Esophagus squamous epithelium (tissue), 4 donors: Measurements from ENCODE around the gene ADIPOR2.

Experiments
- POLR2A ChIP-seq, 4 donors: fragments of 450-650 bp; IDR thresholded peaks; one replicate each; pipeline ENCODE4 v1.6.1; 2017; ENCODE audit warnings: antibody characterized with exemption in 4 of 4, mild to moderate bottlenecking in 4 of 4, moderate library complexity in 3 of 4
- TF ChIP-seq, protein P1 (sequence below), 6 experiments: fragments of 450-650 bp in 4 of 6; fragments of 200-600 bp in 2 of 6; sonication (generic) in 2 of 6; IDR thresholded peaks; one replicate each; pipeline ENCODE4 v1.5.1; 2016 to 2019; ENCODE audit warnings: antibody characterized with exemption in 6 of 6, mild to moderate bottlenecking in 4 of 6, moderate library complexity in 4 of 6

DNA sequence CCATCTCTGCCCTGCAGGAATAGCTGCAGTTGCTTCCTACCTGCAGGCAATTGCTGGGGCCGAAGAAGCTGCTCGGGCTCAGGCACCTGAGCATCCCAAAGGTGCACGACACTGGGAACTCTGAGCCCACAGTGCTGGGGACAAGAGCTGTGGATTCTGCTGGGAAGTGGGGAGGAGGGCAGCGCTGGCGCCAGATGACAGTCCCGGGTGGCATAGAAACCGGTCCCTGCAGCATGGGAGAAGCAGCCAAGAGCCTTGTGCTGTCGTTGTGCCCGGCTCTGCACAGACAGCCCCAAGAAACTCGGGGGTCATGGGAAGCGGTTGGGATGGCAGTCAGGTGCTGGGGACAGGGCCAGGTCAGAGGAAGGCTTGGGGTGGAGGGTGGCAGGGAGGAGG lies 130.0 kb downstream of the ADIPOR2 start:
- TF ChIP-seq, protein P1, sequence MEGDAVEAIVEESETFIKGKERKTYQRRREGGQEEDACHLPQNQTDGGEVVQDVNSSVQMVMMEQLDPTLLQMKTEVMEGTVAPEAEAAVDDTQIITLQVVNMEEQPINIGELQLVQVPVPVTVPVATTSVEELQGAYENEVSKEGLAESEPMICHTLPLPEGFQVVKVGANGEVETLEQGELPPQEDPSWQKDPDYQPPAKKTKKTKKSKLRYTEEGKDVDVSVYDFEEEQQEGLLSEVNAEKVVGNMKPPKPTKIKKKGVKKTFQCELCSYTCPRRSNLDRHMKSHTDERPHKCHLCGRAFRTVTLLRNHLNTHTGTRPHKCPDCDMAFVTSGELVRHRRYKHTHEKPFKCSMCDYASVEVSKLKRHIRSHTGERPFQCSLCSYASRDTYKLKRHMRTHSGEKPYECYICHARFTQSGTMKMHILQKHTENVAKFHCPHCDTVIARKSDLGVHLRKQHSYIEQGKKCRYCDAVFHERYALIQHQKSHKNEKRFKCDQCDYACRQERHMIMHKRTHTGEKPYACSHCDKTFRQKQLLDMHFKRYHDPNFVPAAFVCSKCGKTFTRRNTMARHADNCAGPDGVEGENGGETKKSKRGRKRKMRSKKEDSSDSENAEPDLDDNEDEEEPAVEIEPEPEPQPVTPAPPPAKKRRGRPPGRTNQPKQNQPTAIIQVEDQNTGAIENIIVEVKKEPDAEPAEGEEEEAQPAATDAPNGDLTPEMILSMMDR (IDR thresholded peaks at IDR 0.05), result no peak
- no peak for TF ChIP-seq POLR2A (IDR thresholded peaks at IDR 0.05)
